ENCODE measurements around the gene SEPTIN12.

Gene SEPTIN12

GRCh38 chr16:4805231-4805630, 17.1 kb upstream of the SEPTIN12 start:
- Histone ChIP-seq H3K27ac (ENCODE audit: low read depth, low read length) (no peak overlapping the region), H3K56ac (ENCODE audit: low read length) (no peak overlapping the region), H3K79me2 (ENCODE audit: control insufficient read depth, insufficient read depth, low read length) (no peaks in the 10 kb centered on the region), H3K4ac (ENCODE audit: low read depth, low read length) (no peak overlapping the region), H4K8ac (ENCODE audit: low read depth, low read length) (no peak overlapping the region), H2BK15ac (replicated peaks; ENCODE audit: low read depth) (no peak overlapping the region), H3K4me2 (ENCODE audit: low read length) (no peak overlapping the region), H3K9ac (ENCODE audit: low read length) (no peak overlapping the region), H2BK120ac (ENCODE audit: low read depth, low read length) (no peak overlapping the region), H3K36me3 (ENCODE audit: control insufficient read depth, insufficient read depth, low read length) (peaks cover 3% of the 10 kb centered on the region), H3K4me1 (ENCODE audit: control insufficient read depth, low read depth, low read length) (no peaks in the 10 kb centered on the region), H2BK5ac (ENCODE audit: low read length) (no peak overlapping the region), H3K27me3 (ENCODE audit: insufficient read depth, low read length, poor library complexity) (no peaks in the 10 kb centered on the region), H3K79me1 (ENCODE audit: low read length) (no peaks in the 10 kb centered on the region), H3K4me3 (ENCODE audit: low read length) (no peak overlapping the region), H4K5ac (ENCODE audit: low read length) (no peak overlapping the region), H3K23ac (ENCODE audit: low read length) (no peak overlapping the region), H2AK5ac (ENCODE audit: low read length) (no peak overlapping the region), H3K18ac (ENCODE audit: low read length) (no peak overlapping the region)
- no peak for DNase-seq
- WGBS (ENCODE audit: extremely low coverage, insufficient coverage, low lambda C conversion rate) = no CpG with 5 or more reads among the region's 11 CpGs

GRCh38 chr16:4803898-4804762, 16.0 kb upstream of the SEPTIN12 start:
- H4K8ac ChIP-seq (ENCODE audit: low read depth, low read length) = no peak overlapping the region
- H3K79me2 ChIP-seq (ENCODE audit: control insufficient read depth, insufficient read depth, low read length) = no peaks in the 10 kb centered on the region
- peak overlapping the region; percentile 25 for H3K56ac ChIP-seq (ENCODE audit: low read length)
- H2BK120ac ChIP-seq (ENCODE audit: low read depth, low read length) = no peak overlapping the region
- no peaks in the 10 kb centered on the region for H3K27me3 ChIP-seq (ENCODE audit: insufficient read depth, low read length, poor library complexity)
- H2AK5ac ChIP-seq (ENCODE audit: low read length) = no peak overlapping the region
- H2BK5ac ChIP-seq (ENCODE audit: low read length) = no peak overlapping the region
- H2BK15ac ChIP-seq (replicated peaks; ENCODE audit: low read depth) = no peak overlapping the region
- no peak overlapping the region for H3K4ac ChIP-seq (ENCODE audit: low read depth, low read length)
- H3K4me2 ChIP-seq (ENCODE audit: low read length) = no peak overlapping the region
- no peaks in the 10 kb centered on the region for H3K79me1 ChIP-seq (ENCODE audit: low read length)
- no peak overlapping the region for H3K9ac ChIP-seq (ENCODE audit: low read length)
- no peak overlapping the region for H4K5ac ChIP-seq (ENCODE audit: low read length)
- peaks cover 3% of the 10 kb centered on the region for H3K36me3 ChIP-seq (ENCODE audit: control insufficient read depth, insufficient read depth, low read length)
- WGBS (ENCODE audit: extremely low coverage, insufficient coverage, low lambda C conversion rate) = no CpG with 5 or more reads among the region's 26 CpGs
- no peak overlapping the region for H3K27ac ChIP-seq (ENCODE audit: low read depth, low read length)
- no peak overlapping the region for H3K18ac ChIP-seq (ENCODE audit: low read length)
- no peak overlapping the region for H3K4me3 ChIP-seq (ENCODE audit: low read length)
- H3K23ac ChIP-seq (ENCODE audit: low read length) = no peak overlapping the region
- H3K4me1 ChIP-seq (ENCODE audit: control insufficient read depth, low read depth, low read length) = no peaks in the 10 kb centered on the region
- peak; percentile 23 for DNase-seq

- Histone ChIP-seq H2BK120ac (ENCODE audit: low read depth, low read length) (no peak overlapping the region), H3K56ac (ENCODE audit: low read length) (no peak overlapping the region), H4K8ac (ENCODE audit: low read depth, low read length) (no peak overlapping the region), H3K79me1 (ENCODE audit: low read length) (no peaks in the 10 kb centered on the region), H3K4me1 (ENCODE audit: control insufficient read depth, low read depth, low read length) (no peaks in the 10 kb centered on the region), H3K18ac (ENCODE audit: low read length) (no peak overlapping the region), H3K79me2 (ENCODE audit: control insufficient read depth, insufficient read depth, low read length) (no peaks in the 10 kb centered on the region), H3K9ac (ENCODE audit: low read length) (no peak overlapping the region), H4K5ac (ENCODE audit: low read length) (no peak overlapping the region), H3K27ac (ENCODE audit: low read depth, low read length) (no peak overlapping the region), H3K36me3 (ENCODE audit: control insufficient read depth, insufficient read depth, low read length) (peaks cover 3% of the 10 kb centered on the region), H3K27me3 (ENCODE audit: insufficient read depth, low read length, poor library complexity) (no peaks in the 10 kb centered on the region), H2AK5ac (ENCODE audit: low read length) (no peak overlapping the region), H3K4ac (ENCODE audit: low read depth, low read length) (no peak overlapping the region), H2BK15ac (replicated peaks; ENCODE audit: low read depth) (no peak overlapping the region), H3K23ac (ENCODE audit: low read length) (no peak overlapping the region), H2BK5ac (ENCODE audit: low read length) (no peak overlapping the region), H3K4me3 (ENCODE audit: low read length) (no peak overlapping the region), H3K4me2 (ENCODE audit: low read length) (no peak overlapping the region)
- no peak for DNase-seq
- no CpG with 5 or more reads among the region's 8 CpGs for WGBS (ENCODE audit: extremely low coverage, insufficient coverage, low lambda C conversion rate)
These were observed 15.3 kb upstream of the SEPTIN12 start for GRCh38 chr16:4803401-4803844.

- DNase-seq = peak; percentile 96
- Histone ChIP-seq H3K79me1 (ENCODE audit: low read length) (no peaks in the 10 kb centered on the region), H3K4me1 (ENCODE audit: control insufficient read depth, low read depth, low read length) (no peaks in the 10 kb centered on the region), H3K4ac (ENCODE audit: low read depth, low read length) (no peak overlapping the region), H3K79me2 (ENCODE audit: control insufficient read depth, insufficient read depth, low read length) (no peaks in the 10 kb centered on the region), H2BK120ac (ENCODE audit: low read depth, low read length) (peak overlapping the region; percentile 50), H2AK5ac (ENCODE audit: low read length) (no peak overlapping the region), H3K36me3 (ENCODE audit: control insufficient read depth, insufficient read depth, low read length) (peaks cover 3% of the 10 kb centered on the region), H2BK5ac (ENCODE audit: low read length) (no peak overlapping the region), H4K8ac (ENCODE audit: low read depth, low read length) (no peak overlapping the region), H3K18ac (ENCODE audit: low read length) (peak overlapping the region; percentile 89), H4K5ac (ENCODE audit: low read length) (no peak overlapping the region), H3K27me3 (ENCODE audit: insufficient read depth, low read length, poor library complexity) (no peaks in the 10 kb centered on the region), H3K23ac (ENCODE audit: low read length) (no peak overlapping the region), H3K4me3 (ENCODE audit: low read length) (peak overlapping the region; percentile 74), H3K9ac (ENCODE audit: low read length) (peak overlapping the region; percentile 74), H3K56ac (ENCODE audit: low read length) (peak overlapping the region; percentile 96), H2BK15ac (replicated peaks; ENCODE audit: low read depth) (no peak overlapping the region), H3K4me2 (ENCODE audit: low read length) (peak overlapping the region; percentile 42), H3K27ac (ENCODE audit: low read depth, low read length) (peak overlapping the region; percentile 97)
- WGBS (ENCODE audit: extremely low coverage, insufficient coverage, low lambda C conversion rate) = no CpG with 5 or more reads among the region's 59 CpGs
These were observed 14.6 kb upstream of the SEPTIN12 start for GRCh38 chr16:4802659-4803287.

GRCh38 chr16:4801962-4802658, 14.0 kb upstream of the SEPTIN12 start, which contains the start of gene ROGDI:
TSS of gene ROGDI (minus strand) at chr16:4802633. CDS start at chr16:4802571, 62 bp downstream.
- Histone ChIP-seq H2BK5ac (ENCODE audit: low read length) (no peak within 1 kb of the TSS), H3K27ac (ENCODE audit: low read depth, low read length) (peak within 1 kb of the TSS; percentile 97), H3K4me3 (ENCODE audit: low read length) (peak within 1 kb of the TSS; percentile 74), H3K79me1 (ENCODE audit: low read length) (no peaks in the 10 kb centered on the region), H4K5ac (ENCODE audit: low read length) (no peak within 1 kb of the TSS), H3K27me3 (ENCODE audit: insufficient read depth, low read length, poor library complexity) (no peaks in the 10 kb centered on the region), H2BK15ac (replicated peaks; ENCODE audit: low read depth) (no peak within 1 kb of the TSS), H3K23ac (ENCODE audit: low read length) (no peak within 1 kb of the TSS), H3K56ac (ENCODE audit: low read length) (peak within 1 kb of the TSS; percentile 96), H2BK120ac (ENCODE audit: low read depth, low read length) (peak within 1 kb of the TSS; percentile 50), H3K9ac (ENCODE audit: low read length) (peak within 1 kb of the TSS; percentile 74), H3K4me2 (ENCODE audit: low read length) (peak within 1 kb of the TSS; percentile 75), H3K36me3 (ENCODE audit: control insufficient read depth, insufficient read depth, low read length) (peaks cover 3% of the 10 kb centered on the region), H3K4ac (ENCODE audit: low read depth, low read length) (no peak within 1 kb of the TSS), H2AK5ac (ENCODE audit: low read length) (no peak within 1 kb of the TSS), H3K18ac (ENCODE audit: low read length) (peak within 1 kb of the TSS; percentile 89), H3K79me2 (ENCODE audit: control insufficient read depth, insufficient read depth, low read length) (no peaks in the 10 kb centered on the region), H3K4me1 (ENCODE audit: control insufficient read depth, low read depth, low read length) (no peaks in the 10 kb centered on the region), H4K8ac (ENCODE audit: low read depth, low read length) (no peak within 1 kb of the TSS)
- no CpG with 5 or more reads among the region's 70 CpGs for WGBS (ENCODE audit: extremely low coverage, insufficient coverage, low lambda C conversion rate)
- DNase-seq = peak; percentile 94

Data from mesendoderm (in vitro differentiated cells).